Activated T-cell treated with anti-CD3 and anti-CD28 coated beads, Interleukin-2, amount 50 U/mL, for 72 hours (primary cell): ENCODE results near the gene PCSK6. TPM values are rescaled to one million over a fixed set of nuclear protein-coding genes. Genes with fewer than 3 reads are reported as not detected.
"Not testable (repeated sequence)": the region's sequence is repeated elsewhere in the genome, so short reads cannot be mapped to it uniquely, and the experiment has no call there.

ENCODE experiments used
- ATAC-seq, 2 donors: fragments of 150-1000 bp; cut with Tn5 transposase; replicated peaks in 1 of 2; 2 replicates each; pipeline ENCODE4 v1.10.0; 2021; ENCODE audit warnings: moderate library complexity in 2 of 2, mild to moderate bottlenecking in 1 of 2
- DNase-seq, 2 donors: peaks; one replicate each; pipeline ENCODE4 v3.0.0; 2021 to 2022; ENCODE audit warnings: mixed read lengths in 1 of 2
- H3K27ac Mint-ChIP-seq: one replicate; pipeline ENCODE4 v1.8.0; 2022; ENCODE audit warnings: mild to moderate bottlenecking, moderate library complexity, mixed read lengths
- H3K27me3 Mint-ChIP-seq: one replicate; pipeline ENCODE4 v1.8.0; 2022; ENCODE audit warnings: low read depth, mixed read lengths
- H3K36me3 Mint-ChIP-seq, 2 donors: one replicate each; pipeline ENCODE4 v1.8.0; 2022; ENCODE audit warnings: mixed read lengths in 2 of 2, mild to moderate bottlenecking in 1 of 2; ENCODE audit not compliant: insufficient read depth in 2 of 2
- H3K4me1 Mint-ChIP-seq: one replicate; pipeline ENCODE4 v1.8.0; 2022; ENCODE audit warnings: low read depth, mixed read lengths
- H3K4me3 Mint-ChIP-seq, 2 donors: one replicate each; pipeline ENCODE4 v1.8.0; 2022; ENCODE audit warnings: mild to moderate bottlenecking in 2 of 2, mixed read lengths in 2 of 2, moderate library complexity in 2 of 2
- H3K9me3 Mint-ChIP-seq, 2 donors: one replicate each; pipeline ENCODE4 v1.8.0; 2022; ENCODE audit warnings: mixed read lengths in 2 of 2
- total RNA-seq, 2 donors: library from RNA; stranded (reverse); gene quantifications; one replicate each; pipeline ENCODE4 v1.2.3, GENCODE V29; 2022

PCSK6 gene
- total RNA-seq, 2 donors from 2014 or later, result 0.51 to 2.3 TPM

DNA sequence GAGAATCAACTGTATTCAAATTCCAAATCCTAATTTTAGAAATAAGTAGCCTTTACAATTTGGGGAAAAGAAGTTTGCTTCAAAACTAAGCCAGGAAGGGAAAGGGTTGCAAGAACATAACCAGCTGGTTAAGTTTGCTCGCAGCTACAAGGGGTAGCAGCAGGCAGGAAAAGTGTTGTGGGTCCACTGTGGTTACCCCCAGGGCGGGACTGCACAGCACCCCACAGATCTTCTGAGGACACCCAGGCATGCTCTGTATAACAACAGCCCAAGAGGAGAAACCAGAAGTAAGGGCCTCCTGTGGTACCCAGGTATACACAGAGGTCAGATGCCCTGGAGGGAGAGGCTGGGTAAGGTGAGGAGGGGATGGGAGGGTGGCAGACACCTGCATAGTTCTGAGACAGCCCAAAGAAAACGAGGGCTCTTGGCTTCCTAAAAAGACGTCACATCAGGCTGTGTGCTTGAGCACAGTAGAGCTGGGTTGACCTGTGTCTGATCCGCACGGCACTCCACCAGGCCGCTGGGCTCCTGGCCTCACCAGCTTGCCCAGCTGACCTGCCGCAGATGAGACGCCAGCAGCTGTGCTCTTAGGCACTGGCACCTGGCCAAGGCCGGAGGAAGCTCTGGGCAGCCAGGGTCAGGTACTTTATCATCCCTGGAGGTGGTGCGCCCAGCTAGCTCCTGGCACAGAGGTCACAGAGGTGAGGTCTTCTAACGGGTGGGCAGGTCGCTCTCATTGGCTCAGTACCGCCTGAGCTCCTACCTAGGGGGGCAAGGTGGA lies 112.7 kb downstream of the PCSK6 start:
- no peak for DNase-seq
- Mint-ChIP-seq H3K27me3 (peaks cover 8% of the 10 kb centered on the region), H3K27ac (no peak overlapping the region), H3K36me3 (no peaks in the 10 kb centered on the region), H3K4me3 (no peak overlapping the region), H3K9me3 (no peaks in the 10 kb centered on the region), H3K4me1 (no peaks in the 10 kb centered on the region)
- ATAC-seq, result no peak

DNA sequence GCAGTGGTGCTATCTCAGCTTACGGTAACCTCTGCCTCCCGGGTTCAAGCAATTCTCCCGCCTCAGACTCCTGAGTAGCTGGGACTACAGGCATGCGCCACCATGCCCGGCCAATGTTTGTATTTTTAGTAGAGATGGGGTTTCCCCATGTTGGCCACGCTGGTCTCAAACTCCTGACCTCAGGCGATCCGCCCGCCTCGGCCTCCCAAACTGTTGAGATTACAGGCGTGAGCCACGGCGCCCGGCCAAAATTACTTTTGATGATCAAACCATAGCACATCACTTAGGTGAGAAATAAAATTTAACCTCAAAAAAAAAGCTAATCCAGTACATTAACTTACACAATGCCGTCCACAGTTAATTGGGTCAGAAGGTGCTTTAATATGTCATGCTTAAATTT lies 114.5 kb downstream of the PCSK6 start:
- not testable (repeated sequence) for H3K36me3 Mint-ChIP-seq, DNase-seq, H3K4me3 Mint-ChIP-seq, H3K27me3 Mint-ChIP-seq, H3K9me3 Mint-ChIP-seq, H3K27ac Mint-ChIP-seq, H3K4me1 Mint-ChIP-seq, ATAC-seq

DNA sequence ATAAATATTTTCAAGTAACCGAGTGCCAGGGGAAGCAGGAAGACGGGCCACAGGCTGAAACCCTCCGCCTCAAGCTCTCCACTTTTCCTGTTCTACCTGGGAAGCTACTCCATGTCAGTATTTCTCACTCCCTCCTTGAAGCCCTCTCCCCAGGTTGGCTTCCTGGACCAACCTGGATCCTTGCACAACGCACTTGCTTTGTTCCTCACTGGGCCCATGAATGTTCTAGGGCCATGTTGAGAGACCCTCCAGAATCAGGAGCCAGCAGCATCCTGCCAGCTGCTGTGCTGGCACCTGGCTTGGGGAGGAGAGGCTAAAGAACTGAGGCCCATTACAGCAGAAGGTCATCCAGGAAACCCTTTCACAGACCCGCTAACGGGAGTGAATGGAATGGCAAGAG lies 115.2 kb downstream of the PCSK6 start:
- Mint-ChIP-seq H3K27ac (no peak overlapping the region), H3K4me3 (no peak overlapping the region), H3K27me3 (peaks cover 8% of the 10 kb centered on the region), H3K9me3 (no peaks in the 10 kb centered on the region), H3K4me1 (no peaks in the 10 kb centered on the region), H3K36me3 (no peaks in the 10 kb centered on the region)
- DNase-seq, result no peak
- no peak for ATAC-seq

DNA sequence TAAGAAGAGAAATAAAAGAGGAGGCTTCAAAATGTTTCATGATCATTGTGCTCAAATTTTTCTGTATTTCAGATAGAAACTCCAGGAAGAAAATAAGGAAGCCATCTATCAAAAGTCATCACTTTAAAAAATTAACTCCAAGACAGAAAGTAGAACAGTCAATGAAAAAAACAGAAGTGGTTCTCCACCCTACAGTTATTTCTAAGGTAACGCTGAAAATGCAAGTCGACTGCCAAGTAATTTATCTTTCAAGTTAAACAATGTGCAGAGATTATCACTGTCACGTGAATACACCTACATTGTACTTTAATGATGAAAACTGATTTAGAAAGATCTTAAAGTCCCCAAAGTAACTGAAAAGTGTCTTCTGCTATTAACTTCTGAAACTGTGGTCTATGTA lies 115.9 kb downstream of the PCSK6 start:
- no peak for ATAC-seq
- DNase-seq, result no peak
- no peaks in the 10 kb centered on the region for H3K36me3 Mint-ChIP-seq
- H3K4me3 Mint-ChIP-seq, result no peak overlapping the region
- H3K27me3 Mint-ChIP-seq, result peaks cover 8% of the 10 kb centered on the region
- H3K9me3 Mint-ChIP-seq, result no peaks in the 10 kb centered on the region
- H3K27ac Mint-ChIP-seq, result no peak overlapping the region
- no peaks in the 10 kb centered on the region for H3K4me1 Mint-ChIP-seq

DNA sequence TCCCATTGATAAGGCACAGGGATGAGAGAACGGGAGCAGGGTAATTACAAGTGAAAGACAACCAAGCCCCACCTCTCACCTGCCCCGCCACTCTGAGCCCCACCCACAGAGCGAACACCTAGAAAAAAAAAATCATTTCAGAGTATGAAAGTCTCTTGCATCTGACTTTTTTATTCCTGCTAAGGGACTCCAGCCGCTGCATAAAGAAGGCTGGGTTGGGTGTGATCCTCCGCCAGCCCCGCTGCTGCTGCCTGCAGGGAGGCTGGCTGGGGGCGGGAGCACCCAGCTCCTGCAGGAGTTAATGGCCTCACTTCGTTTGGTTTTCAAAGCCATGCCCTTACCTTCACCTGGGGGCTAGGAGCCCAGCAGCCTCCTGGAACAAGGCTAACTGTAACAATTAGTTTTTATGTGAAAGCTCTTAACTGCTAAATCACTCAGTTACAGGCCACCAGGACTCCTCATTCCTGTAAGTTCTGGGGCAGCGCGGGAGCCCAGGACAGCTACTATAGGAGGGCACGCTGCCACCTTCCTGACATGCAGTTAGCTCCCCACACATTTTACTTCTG lies 116.5 kb downstream of the PCSK6 start:
- DNase-seq, result no peak
- H3K27ac Mint-ChIP-seq, result no peak overlapping the region

DNA sequence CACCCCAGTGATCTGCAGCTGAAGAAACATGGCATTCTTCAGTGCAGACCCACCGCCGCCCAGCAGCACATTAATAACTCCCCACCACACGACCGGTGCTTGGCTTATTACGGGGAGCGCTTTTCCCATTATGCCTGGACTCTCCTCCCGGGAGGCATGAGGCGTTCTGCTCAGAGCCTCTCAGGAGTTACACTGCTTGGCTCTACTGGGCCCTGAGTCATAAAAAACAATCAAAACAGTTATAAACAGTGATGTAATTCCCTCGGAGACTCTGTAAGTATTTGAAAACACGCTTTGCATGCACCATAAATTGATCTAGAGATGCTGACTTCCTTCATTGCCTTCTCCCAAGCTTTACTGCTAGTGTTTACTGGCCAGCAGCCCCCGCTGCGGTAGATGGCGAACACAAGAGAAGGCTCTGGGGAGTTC lies 117.3 kb downstream of the PCSK6 start:
- Mint-ChIP-seq H3K36me3 (no peaks in the 10 kb centered on the region), H3K27me3 (peaks cover 8% of the 10 kb centered on the region), H3K9me3 (no peaks in the 10 kb centered on the region), H3K4me3 (no peak overlapping the region), H3K4me1 (no peaks in the 10 kb centered on the region), H3K27ac (no peak overlapping the region)
- ATAC-seq, result no peak
- DNase-seq, result no peak

More for the DNA sequence above, 116.5 kb downstream of the PCSK6 start:
- Mint-ChIP-seq H3K36me3 (no peaks in the 10 kb centered on the region), H3K4me1 (no peaks in the 10 kb centered on the region), H3K4me3 (no peak overlapping the region), H3K9me3 (no peaks in the 10 kb centered on the region), H3K27me3 (peaks cover 8% of the 10 kb centered on the region)
- no peak for ATAC-seq

DNA sequence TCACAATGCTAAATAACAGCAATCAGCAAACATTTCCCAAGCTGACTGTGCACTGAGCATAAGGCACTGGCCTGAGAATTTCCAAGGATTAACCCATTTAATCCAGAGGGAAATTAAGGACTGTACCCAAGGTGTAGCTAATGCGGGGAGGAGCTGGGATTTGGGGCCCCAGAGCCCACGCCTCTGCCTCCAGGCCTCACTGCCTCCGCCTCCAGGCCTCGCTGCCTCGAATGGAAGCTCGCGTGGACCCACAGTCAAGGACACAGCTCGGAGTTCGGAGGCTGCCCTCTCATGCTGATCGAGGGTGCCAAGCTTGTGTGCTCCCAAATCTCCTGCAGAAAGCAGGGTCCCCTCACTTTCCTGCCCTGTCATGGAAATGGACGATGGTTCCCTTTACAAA lies 118.0 kb downstream of the PCSK6 start:
- Mint-ChIP-seq H3K27me3 (peaks cover 8% of the 10 kb centered on the region), H3K27ac (no peak overlapping the region), H3K9me3 (no peaks in the 10 kb centered on the region), H3K36me3 (no peaks in the 10 kb centered on the region), H3K4me1 (no peaks in the 10 kb centered on the region), H3K4me3 (no peak overlapping the region)
- ATAC-seq, result no peak
- no peak for DNase-seq

DNA sequence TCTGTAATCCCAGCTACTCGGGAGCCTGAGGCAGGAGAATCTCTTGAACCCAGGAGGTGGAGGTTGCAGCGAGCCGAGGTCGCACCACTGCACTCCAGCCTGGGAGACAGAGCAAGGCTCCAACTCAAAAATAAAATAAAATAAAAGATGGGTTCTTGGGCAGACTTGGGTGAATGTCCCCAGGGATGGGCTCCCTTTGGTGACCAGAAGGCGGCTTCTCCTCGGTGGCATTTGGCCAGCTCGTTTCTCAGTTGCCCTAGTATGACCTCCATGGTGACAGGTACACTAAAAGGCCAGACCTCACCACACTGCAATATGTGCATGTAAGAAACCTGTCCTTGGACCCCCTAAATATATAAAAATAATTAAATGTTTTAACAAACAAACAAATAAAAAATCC lies 118.4 kb downstream of the PCSK6 start:
- no peaks in the 10 kb centered on the region for H3K4me1 Mint-ChIP-seq
- H3K27ac Mint-ChIP-seq, result no peak overlapping the region
- no peaks in the 10 kb centered on the region for H3K9me3 Mint-ChIP-seq
- H3K36me3 Mint-ChIP-seq, result no peaks in the 10 kb centered on the region
- no peak for DNase-seq
- ATAC-seq, result no peak
- peaks cover 8% of the 10 kb centered on the region for H3K27me3 Mint-ChIP-seq
- H3K4me3 Mint-ChIP-seq, result no peak overlapping the region

DNA sequence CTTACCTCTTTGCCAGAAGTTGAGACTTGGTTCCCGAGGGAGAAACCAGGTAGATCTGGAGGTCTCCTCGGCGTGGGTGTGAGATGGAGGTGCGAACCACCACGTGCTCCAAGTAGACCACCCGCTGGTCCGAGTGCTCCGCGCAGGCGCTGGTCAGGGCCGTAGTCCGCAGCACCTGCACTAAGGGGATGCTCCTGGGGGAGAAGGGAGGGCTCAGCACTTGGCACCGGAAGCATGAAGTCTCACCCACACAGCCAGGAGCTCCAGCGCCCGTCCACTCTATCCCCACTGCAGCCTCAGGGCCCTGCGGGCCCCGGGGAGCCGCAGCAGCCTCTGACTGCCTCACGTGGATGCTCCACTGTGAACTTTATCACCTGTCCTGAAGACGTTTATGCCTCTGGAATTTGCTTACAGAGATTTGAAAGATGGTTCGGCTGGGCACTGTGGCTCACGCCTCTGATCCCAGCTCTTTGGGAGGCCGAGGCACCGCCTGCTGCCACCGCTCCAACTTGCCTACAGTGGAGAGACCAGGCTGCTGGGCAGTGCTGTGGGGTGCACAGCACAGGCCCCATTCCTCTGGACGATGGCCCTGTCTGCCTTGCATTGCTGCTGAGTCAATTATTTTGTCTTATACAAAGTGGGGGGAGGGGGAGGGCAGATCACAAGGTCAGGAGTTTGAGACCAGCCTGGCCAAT lies 119.0 kb downstream of the PCSK6 start:
- no peaks in the 10 kb centered on the region for H3K36me3 Mint-ChIP-seq

DNA sequence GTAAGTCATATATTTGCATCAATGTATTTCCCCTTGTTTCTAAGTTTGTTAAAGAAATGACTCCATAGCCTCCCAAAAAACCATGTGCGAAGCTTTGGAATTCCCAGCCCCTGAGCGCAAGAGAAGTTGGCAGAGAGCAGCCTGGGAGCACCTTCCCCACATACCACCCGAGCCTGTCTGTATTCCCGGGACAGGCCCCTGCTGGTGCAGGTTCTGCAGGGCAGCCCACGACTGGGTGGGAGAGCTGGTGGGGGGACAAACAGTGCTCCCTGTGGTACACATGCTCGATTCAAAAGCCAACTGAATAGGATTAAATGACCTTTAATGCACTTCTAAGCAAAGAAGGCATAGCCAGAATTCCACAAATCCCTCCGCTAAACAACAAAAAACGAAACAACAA lies 119.8 kb downstream of the PCSK6 start:
- peaks cover 8% of the 10 kb centered on the region for H3K27me3 Mint-ChIP-seq
- no peaks in the 10 kb centered on the region for H3K36me3 Mint-ChIP-seq
- no peak overlapping the region for H3K4me3 Mint-ChIP-seq
- peaks cover 0 to 1% of the 10 kb centered on the region in 2 donors for H3K9me3 Mint-ChIP-seq
- H3K4me1 Mint-ChIP-seq, result no peaks in the 10 kb centered on the region
- DNase-seq (no peak), ATAC-seq (no peak)
- no peak overlapping the region for H3K27ac Mint-ChIP-seq

More for the DNA sequence above, 119.0 kb downstream of the PCSK6 start:
- Mint-ChIP-seq H3K4me3 (no peak overlapping the region), H3K9me3 (no peaks in the 10 kb centered on the region), H3K27ac (no peak overlapping the region), H3K27me3 (peaks cover 8% of the 10 kb centered on the region), H3K4me1 (no peaks in the 10 kb centered on the region)
- no peak for DNase-seq
- no peak for ATAC-seq

DNA sequence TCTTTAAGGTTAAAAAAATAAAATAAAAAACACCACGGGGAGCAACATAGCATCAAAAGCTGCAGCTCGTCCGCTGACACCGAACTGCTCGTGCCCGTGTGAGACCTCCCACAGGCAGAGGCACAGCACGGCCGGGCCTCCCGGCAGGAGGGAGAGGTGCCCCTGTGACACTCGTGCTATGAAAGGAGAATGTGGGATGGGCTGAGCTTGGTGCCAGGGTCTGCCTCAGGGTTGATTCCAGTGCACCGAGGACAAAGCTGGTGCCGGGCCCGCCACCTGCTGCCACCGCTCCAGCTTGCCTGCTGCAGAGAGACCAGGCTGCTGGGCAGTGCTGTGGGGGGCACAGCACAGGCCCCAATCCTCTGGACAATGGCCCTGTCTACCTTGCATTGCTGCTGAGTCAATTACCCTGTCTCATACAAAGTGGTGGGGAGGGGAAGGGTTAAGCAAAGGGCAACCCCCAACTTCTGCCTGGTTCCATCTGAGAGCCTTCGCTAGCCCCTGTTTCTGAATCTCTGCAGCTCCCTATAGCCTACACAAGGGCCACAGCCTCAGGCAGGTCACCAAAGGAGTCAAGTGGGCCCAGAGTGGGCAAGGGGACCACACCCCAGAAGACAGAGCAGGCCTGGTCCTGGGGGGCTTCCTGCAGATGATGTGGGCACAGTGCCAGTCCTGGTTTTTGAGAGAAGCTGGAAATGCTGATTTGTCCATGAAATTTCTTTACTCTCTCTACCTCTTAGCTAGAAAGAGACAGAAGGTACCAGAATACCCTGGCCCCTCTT lies 120.5 kb downstream of the PCSK6 start:
- no peaks in the 10 kb centered on the region for H3K36me3 Mint-ChIP-seq
- H3K4me3 Mint-ChIP-seq, result no peak overlapping the region
- peaks cover 8% of the 10 kb centered on the region for H3K27me3 Mint-ChIP-seq
- DNase-seq (no peak), ATAC-seq (no peak)
- H3K4me1 Mint-ChIP-seq, result no peaks in the 10 kb centered on the region
- H3K9me3 Mint-ChIP-seq, result peaks cover 0 to 1% of the 10 kb centered on the region in 2 donors
- no peak overlapping the region for H3K27ac Mint-ChIP-seq

DNA sequence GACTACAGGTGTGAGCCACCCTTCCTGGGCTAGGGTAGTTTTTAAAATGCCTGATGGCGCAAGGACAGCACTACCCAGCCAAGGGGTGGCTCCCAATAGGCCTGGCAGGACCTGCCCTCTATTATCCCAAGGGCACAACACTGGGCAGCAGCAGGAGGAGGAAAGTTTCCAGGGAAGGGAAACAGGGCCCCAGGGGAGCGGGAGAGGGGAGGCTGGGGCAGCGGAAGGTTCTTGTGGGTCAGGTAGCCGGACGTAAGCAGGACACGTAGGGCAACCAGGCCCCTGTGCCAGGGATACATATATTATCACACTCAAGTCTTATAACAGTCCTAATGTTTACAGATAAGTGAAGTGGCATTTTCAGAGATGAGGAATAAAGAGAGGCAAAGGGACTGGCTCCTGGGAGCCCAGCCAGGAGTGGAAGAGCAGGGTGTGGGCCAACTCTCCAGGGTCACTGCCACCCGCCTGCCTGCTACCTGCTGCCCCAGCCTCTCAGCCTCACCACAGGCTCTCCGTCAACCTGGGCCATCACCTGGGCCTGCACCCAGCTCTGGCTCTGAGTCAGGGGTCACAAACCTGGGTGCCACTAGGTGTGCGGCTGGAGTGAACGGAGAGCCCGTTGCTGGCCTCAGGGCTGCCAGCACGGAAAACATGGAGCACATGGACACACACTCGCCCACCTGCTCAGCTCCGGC lies 121.3 kb downstream of the PCSK6 start:
- DNase-seq, result no peak

More for the DNA sequence above, 121.3 kb downstream of the PCSK6 start:
- no peak overlapping the region for H3K4me3 Mint-ChIP-seq
- peaks cover 0 to 1% of the 10 kb centered on the region in 2 donors for H3K9me3 Mint-ChIP-seq
- no peaks in the 10 kb centered on the region for H3K36me3 Mint-ChIP-seq
- H3K4me1 Mint-ChIP-seq, result no peaks in the 10 kb centered on the region
- no peak overlapping the region for H3K27ac Mint-ChIP-seq
- no peak for ATAC-seq
- peaks cover 8% of the 10 kb centered on the region for H3K27me3 Mint-ChIP-seq
